Naive thymus-derived CD4-positive, alpha-beta T cell (primary cell): ENCODE results near the gene SPATA32. TPM values are rescaled to one million over a fixed set of nuclear protein-coding genes. Genes with fewer than 3 reads are reported as not detected.

Source experiments
- ATAC-seq: fragments of 150-1000 bp; cut with Tn5 transposase; 2 replicates; pipeline ENCODE4 v1.10.0; 2021; ENCODE audit warnings: mild to moderate bottlenecking, moderate library complexity
- CTCF ChIA-PET: fragments of 350-600 bp; sonication (Branson Sonifier 250); formaldehyde crosslinking; loops from one replicate; lab custom pipeline; 2021; ENCODE audit warnings: antibody characterized with exemption; lab: Charles Lee
- POLR2A ChIA-PET: fragments of 350-600 bp; sonication (Branson Sonifier 250); formaldehyde crosslinking; loops from one replicate; lab custom pipeline; 2021; ENCODE audit warnings: antibody characterized with exemption, inconsistent platforms; lab: Charles Lee
- DNase-seq, 9 donors: peaks; one replicate each; pipeline versions ENCODE4 v3.0.0 to v3.0.0-alpha.2; 2020 to 2022; ENCODE audit warnings: mixed read lengths in 1 of 9
- H3K27ac ChIP-seq: one replicate; pipeline ENCODE4 v1.7.0; 2013; ENCODE audit warnings: mild to moderate bottlenecking, low read depth, low read length, moderate library complexity
- H3K27me3 ChIP-seq, 2 donors: one replicate each; pipeline ENCODE4 v1.7.0; 2013; ENCODE audit warnings: low read length in 2 of 2, mild to moderate bottlenecking in 2 of 2, moderate library complexity in 2 of 2; ENCODE audit not compliant: control insufficient read depth in 2 of 2, insufficient read depth in 2 of 2
- H3K36me3 ChIP-seq, 3 experiments: 1 replicate in 2 of 3; 2 replicates in 1 of 3; pipeline ENCODE4 v1.7.0; 2013; ENCODE audit warnings: low read length in 3 of 3, mild to moderate bottlenecking in 3 of 3, moderate library complexity in 1 of 3; ENCODE audit not compliant: insufficient read depth in 3 of 3, control insufficient read depth in 2 of 3
- H3K4me1 ChIP-seq, 2 donors: one replicate each; pipeline ENCODE4 v1.7.0; 2013; ENCODE audit warnings: low read length in 2 of 2, mild to moderate bottlenecking in 2 of 2, moderate library complexity in 1 of 2; ENCODE audit not compliant: control insufficient read depth in 2 of 2, insufficient read depth in 2 of 2
- H3K4me3 ChIP-seq: 2 replicates; pipeline ENCODE4 v1.7.0; 2013; ENCODE audit warnings: mild to moderate bottlenecking, low read length
- H3K9me3 ChIP-seq, 3 experiments: 1 replicate in 2 of 3; 2 replicates in 1 of 3; pipeline ENCODE4 v1.7.0; 2013; ENCODE audit warnings: low read length in 3 of 3; ENCODE audit not compliant: control insufficient read depth in 2 of 3
- H3K27ac Mint-ChIP-seq, 9 donors: one replicate each; pipeline ENCODE4 v1.8.0; 2020 to 2022; ENCODE audit warnings: mixed read lengths in 9 of 9, mild to moderate bottlenecking in 8 of 9, moderate library complexity in 5 of 9, inconsistent platforms in 2 of 9
- H3K27me3 Mint-ChIP-seq, 5 donors: one replicate each; pipeline ENCODE4 v1.8.0; 2021 to 2022; ENCODE audit warnings: mixed read lengths in 5 of 5, mild to moderate bottlenecking in 1 of 5
- H3K36me3 Mint-ChIP-seq, 5 donors: one replicate each; pipeline ENCODE4 v1.8.0; 2020 to 2022; ENCODE audit warnings: mixed read lengths in 5 of 5, mild to moderate bottlenecking in 3 of 5, inconsistent platforms in 1 of 5
- H3K4me1 Mint-ChIP-seq, 7 donors: one replicate each; pipeline ENCODE4 v1.8.0; 2020 to 2022; ENCODE audit warnings: mixed read lengths in 7 of 7, mild to moderate bottlenecking in 3 of 7, inconsistent platforms in 1 of 7
- H3K4me3 Mint-ChIP-seq, 10 donors: one replicate each; pipeline ENCODE4 v1.8.0; 2020 to 2022; ENCODE audit warnings: mild to moderate bottlenecking in 10 of 10, mixed read lengths in 10 of 10, moderate library complexity in 6 of 10, inconsistent platforms in 2 of 10
- H3K9me3 Mint-ChIP-seq, 11 donors: one replicate each; pipeline ENCODE4 v1.8.0; 2020 to 2022; ENCODE audit warnings: mixed read lengths in 11 of 11, mild to moderate bottlenecking in 4 of 11, inconsistent platforms in 1 of 11, moderate library complexity in 1 of 11
- intact Hi-C, 2 donors: fragments of 100-400 bp; cut with micrococcal nuclease; formaldehyde crosslinking; loops; one replicate each; pipeline ENCODE4 v1.15.1; 2023
- polyA plus RNA-seq, 2 donors: library from polyadenylated mRNA; unstranded; fragments of 300-500 nt; fragmentation: Illumina TruSeq; gene quantifications; one replicate each; pipeline ENCODE4 v1.2.3, GENCODE V29; 2021
- total RNA-seq, 6 experiments: library from RNA in 5 of 6; stranded (reverse) in 5 of 6; gene quantifications; 1 replicate in 5 of 6; 2 replicates in 1 of 6; pipeline ENCODE4 v1.2.3 and lab custom pipeline; 2021 to 2026

The SPATA32 gene
- total and polyA plus RNA-seq, 7 experiments from 2014 or later: 0.12 to 1.1 (median 0.45) TPM; not detected in 1

DNA sequence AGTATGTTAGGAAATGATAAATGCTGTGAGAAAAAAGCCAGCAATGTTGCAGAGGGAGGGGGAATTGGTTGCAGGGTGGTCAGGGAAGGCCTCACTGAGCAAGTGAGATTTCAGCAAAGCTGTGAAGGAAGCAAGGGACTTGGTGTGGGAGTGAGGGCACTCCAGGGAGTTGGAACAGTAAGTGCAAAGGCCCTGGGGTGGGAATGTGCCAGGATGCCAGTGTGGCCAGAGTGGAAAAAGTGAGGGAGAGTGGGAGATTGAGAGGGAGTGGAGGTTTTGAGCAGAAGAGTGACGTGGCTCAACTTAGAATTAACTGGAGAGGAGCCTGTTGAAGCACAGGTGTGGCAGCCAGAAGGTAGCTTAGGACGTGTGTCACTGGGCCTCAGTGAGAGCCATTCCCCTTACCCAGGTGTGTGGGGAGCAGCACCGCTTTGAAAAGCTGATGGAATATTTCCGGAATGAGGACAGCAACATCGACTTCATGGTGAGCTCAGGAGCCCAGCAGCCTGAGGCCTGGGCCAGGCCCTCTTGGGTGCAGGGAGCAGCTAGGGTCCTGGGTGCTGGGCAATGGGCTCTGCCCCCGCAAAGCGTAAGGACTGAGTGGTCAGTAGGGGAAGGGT lies 23.6 kb downstream of the SPATA32 start:
- ChIA-PET POLR2A (interaction anchor here (0.5 to 34.3 kb wide), 4 partner anchors 9 to 76 kb away, joined by 3 to 851 read pairs (median 4); partner anchors contain the start of gene FMNL1), CTCF (interaction anchor here (11.7 kb wide), 1 partner anchor 18 kb away, joined by 397 read pairs; the partner anchor contains the start of gene FMNL1)
- H3K9me3 Mint-ChIP-seq: no peaks in the 10 kb centered on the region
- DNase-seq (no peak), ATAC-seq (no peak)
- intact Hi-C loops: no loop called here
- H3K27me3 Mint-ChIP-seq: no peaks in the 10 kb centered on the region
- Histone ChIP-seq H3K36me3 (peaks cover 29 to 81% (median 30%) of the 10 kb centered on the region in 3 experiments), H3K27ac (peak overlapping the region; percentile 30), H3K4me1 (peaks cover 16 to 24% of the 10 kb centered on the region in 2 donors), H3K9me3 (no peaks in the 10 kb centered on the region), H3K27me3 (no peaks in the 10 kb centered on the region), H3K4me3 (no peak overlapping the region)
- H3K36me3 Mint-ChIP-seq: peaks cover 24 to 40% (median 28%) of the 10 kb centered on the region in 5 donors
- peak overlapping the region; percentile 25 to 89 (median 86) for H3K27ac Mint-ChIP-seq
- no peak overlapping the region for H3K4me3 Mint-ChIP-seq
- H3K4me1 Mint-ChIP-seq: peaks cover 27 to 58% (median 42%) of the 10 kb centered on the region in 7 donors

DNA sequence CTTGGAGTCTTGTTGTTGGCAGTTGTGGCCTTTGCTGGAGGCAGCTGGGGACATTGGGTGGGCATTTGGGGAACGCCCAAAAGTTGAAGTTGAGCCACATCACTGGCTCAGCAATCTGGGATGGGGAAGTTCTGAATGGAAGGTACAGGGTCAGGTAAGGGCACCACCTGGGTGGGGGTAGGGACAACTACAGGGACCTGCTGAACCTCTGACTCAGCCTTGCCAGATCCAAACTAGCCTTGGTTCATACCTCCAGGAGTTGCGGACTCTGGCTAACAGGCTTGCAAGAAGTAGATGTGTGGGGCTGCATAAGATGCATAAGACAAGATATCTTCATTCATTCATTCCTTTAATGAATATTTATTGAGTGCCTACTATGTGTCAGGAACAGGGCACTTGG lies 24.2 kb downstream of the SPATA32 start:
- H3K27ac ChIP-seq: peak overlapping the region; percentile 30
- H3K27ac Mint-ChIP-seq: peak overlapping the region; percentile 25 to 89 (median 86)
- no peak overlapping the region for H3K4me3 Mint-ChIP-seq
- H3K36me3 ChIP-seq: peaks cover 26 to 81% (median 29%) of the 10 kb centered on the region in 3 experiments
- no peaks in the 10 kb centered on the region for H3K27me3 Mint-ChIP-seq
- ATAC-seq (no peak), DNase-seq (no peak)
- peaks cover 21 to 39% (median 26%) of the 10 kb centered on the region in 5 donors for H3K36me3 Mint-ChIP-seq
- peaks cover 17 to 29% of the 10 kb centered on the region in 2 donors for H3K4me1 ChIP-seq
- H3K27me3 ChIP-seq: no peaks in the 10 kb centered on the region
- H3K9me3 ChIP-seq: no peaks in the 10 kb centered on the region
- H3K4me1 Mint-ChIP-seq: peaks cover 30 to 59% (median 45%) of the 10 kb centered on the region in 7 donors
- no peak overlapping the region for H3K4me3 ChIP-seq
- ChIA-PET CTCF (interaction anchor here (1.2 to 11.7 kb wide), 3 partner anchors 10 to 28 kb away, joined by 3 to 397 read pairs (median 26); partner anchors contain the start of gene FMNL1), POLR2A (interaction anchor here (0.5 to 34.3 kb wide), 3 partner anchors 12 to 76 kb away, joined by 4 to 851 read pairs (median 4); partner anchors contain the start of gene FMNL1)
- intact Hi-C loops: no loop called here
- H3K9me3 Mint-ChIP-seq: no peaks in the 10 kb centered on the region

DNA sequence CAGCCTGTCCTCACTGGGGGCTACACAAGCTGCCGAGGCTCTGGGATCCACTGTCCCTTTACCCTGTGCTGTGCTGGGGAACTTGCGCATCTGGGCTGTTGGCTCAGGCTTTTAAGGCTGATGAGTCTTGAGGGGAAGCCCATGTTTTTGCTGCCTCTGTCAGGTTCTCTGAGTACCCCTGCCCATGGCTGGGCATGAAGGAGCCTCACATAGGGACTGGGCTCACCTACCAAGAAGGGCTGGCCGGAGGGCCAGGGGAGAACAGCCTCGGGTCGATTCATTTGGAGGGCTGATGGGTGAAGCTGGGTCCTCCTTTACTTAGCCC lies 25.6 kb downstream of the SPATA32 start:
- DNase-seq (no peak), ATAC-seq (no peak)
- H3K9me3 Mint-ChIP-seq: no peaks in the 10 kb centered on the region
- H3K27me3 Mint-ChIP-seq: no peaks in the 10 kb centered on the region
- no peak overlapping the region for H3K4me3 Mint-ChIP-seq
- peaks cover 38 to 71% (median 60%) of the 10 kb centered on the region in 7 donors for H3K4me1 Mint-ChIP-seq
- H3K9me3 ChIP-seq: no peaks in the 10 kb centered on the region
- H3K36me3 ChIP-seq: peaks cover 21 to 79% (median 26%) of the 10 kb centered on the region in 3 experiments
- no peaks in the 10 kb centered on the region for H3K27me3 ChIP-seq
- H3K27ac Mint-ChIP-seq: peak overlapping the region in 5 of 9 donors; percentile 8 to 100 (median 67)
- ChIA-PET CTCF (interaction anchor here (0.6 to 11.7 kb wide), 6 partner anchors 11 to 151 kb away, joined by 3 to 397 read pairs (median 7); partner anchors contain the start of gene FMNL1), POLR2A (interaction anchor here (0.7 to 34.3 kb wide), 4 partner anchors 8 to 84 kb away, joined by 3 to 851 read pairs (median 427); partner anchors contain the start of gene FMNL1)
- intact Hi-C loops: no loop called here
- H3K4me1 ChIP-seq: peaks cover 24 to 32% of the 10 kb centered on the region in 2 donors
- H3K4me3 ChIP-seq: no peak overlapping the region
- H3K27ac ChIP-seq: peak overlapping the region; percentile 64
- peaks cover 19 to 46% (median 24%) of the 10 kb centered on the region in 5 donors for H3K36me3 Mint-ChIP-seq

DNA sequence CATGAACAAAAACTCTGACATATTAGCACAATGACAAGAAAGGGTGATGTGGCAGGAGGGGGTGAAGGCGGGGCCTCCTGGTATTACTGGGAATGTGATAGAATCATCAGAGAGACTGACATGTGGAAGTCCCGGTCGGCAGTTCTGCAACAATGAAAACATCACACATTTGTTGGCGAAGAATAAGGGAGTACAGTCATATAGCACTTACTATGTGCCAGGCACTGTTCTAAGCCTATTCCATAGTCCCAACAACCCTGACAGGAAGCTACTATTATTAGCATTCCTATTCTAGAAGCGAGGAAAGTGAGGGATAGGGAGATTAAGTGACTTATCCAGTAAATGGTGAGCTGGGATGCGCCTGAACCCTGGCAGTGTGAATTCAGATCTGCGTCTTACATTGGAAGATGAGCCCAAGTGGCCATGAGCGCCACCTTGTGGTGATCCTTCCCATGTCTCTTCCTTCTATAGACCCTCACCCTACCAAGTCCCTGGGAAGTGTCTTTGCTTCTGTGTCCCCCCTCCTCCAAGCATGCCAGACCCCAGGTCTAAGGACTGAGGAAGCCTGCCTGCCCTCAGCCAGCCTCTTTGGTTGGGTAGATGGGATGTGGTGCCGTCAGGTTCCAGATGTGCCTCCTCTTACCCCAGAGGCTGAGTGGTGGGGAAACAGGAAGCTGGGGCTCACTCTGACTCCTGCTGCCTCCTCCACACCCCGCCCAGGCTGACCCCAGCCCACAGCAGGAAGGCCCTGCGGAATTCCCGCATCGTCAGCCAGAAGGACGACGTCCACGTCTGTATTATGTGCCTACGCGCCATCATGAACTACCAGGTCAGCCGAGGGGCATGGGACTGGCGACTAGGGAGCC lies 26.2 kb downstream of the SPATA32 start:
- Mint-ChIP-seq H3K4me3 (peak overlapping the region in 3 of 10 donors; percentile 30 to 39 (median 38)), H3K36me3 (peaks cover 19 to 46% (median 24%) of the 10 kb centered on the region in 5 donors), H3K9me3 (no peaks in the 10 kb centered on the region), H3K4me1 (peaks cover 38 to 75% (median 62%) of the 10 kb centered on the region in 7 donors), H3K27me3 (no peaks in the 10 kb centered on the region), H3K27ac (peak overlapping the region; percentile 67 to 100 (median 93))
- Histone ChIP-seq H3K27me3 (no peaks in the 10 kb centered on the region), H3K36me3 (peaks cover 21 to 73% (median 25%) of the 10 kb centered on the region in 3 experiments), H3K9me3 (no peaks in the 10 kb centered on the region), H3K27ac (peak overlapping the region; percentile 64), H3K4me1 (peaks cover 30 to 38% of the 10 kb centered on the region in 2 donors), H3K4me3 (no peak overlapping the region)
- DNase-seq (peak; percentile 59 to 83 (median 71)), ATAC-seq (peak; percentile 78)
- ChIA-PET CTCF (interaction anchor here (0.6 to 11.7 kb wide), 11 partner anchors 12 to 84 kb away, joined by 3 to 397 read pairs (median 4); partner anchors contain the start of genes FMNL1 and HEXIM2), POLR2A (interaction anchor here (0.6 to 34.3 kb wide), 9 partner anchors 9 to 148 kb away, joined by 3 to 851 read pairs (median 4); partner anchors contain the start of genes FMNL1, HEXIM1 and MAP3K14)
- intact Hi-C loops: loop anchor here (1.0 to 2.0 kb wide), 5 partner anchors 9 to 150 kb away; no protein-coding TSS in a partner anchor

DNA sequence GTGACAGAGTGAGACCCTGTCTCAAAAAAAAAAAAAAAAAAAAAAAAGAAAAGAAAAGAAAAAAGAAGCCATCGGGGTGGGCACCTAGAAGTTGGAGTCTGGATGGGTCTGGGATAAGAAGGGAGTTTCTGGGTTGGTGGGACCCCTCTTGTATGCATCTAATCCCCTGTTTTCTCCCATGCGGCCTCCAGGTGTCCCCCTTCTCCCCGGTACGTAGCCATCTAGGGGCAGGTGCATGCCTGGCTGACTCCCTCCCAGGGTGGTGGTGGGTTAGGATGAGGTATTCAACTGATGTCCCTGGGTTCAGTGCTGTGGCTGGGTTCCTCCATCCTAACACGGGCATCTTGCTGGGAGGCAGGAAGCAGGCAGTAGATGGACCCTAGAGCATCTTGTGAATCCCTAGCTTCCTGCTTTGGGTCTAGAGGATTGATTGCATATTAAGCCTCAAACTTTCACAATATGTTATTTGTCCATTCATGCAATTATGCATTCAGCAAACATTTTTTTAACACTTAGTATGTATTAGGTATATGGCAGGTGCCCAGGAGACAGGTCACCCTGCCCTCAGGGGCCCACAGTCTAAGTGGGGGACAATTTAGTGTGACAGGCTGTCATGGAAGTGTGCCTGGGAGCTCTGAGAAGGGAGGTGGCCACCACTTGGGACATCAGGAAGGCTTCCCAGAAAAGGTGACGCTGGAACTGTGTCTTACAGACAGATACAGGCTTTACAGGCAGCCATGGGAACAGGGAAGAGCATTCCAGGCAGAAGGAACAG lies 27.1 kb downstream of the SPATA32 start:
- ChIA-PET CTCF (interaction anchor here (0.6 to 11.7 kb wide), 14 partner anchors 13 to 102 kb away, joined by 3 to 397 read pairs (median 4); partner anchors contain the start of genes FMNL1 and HEXIM2), POLR2A (interaction anchor here (0.7 to 34.3 kb wide), 7 partner anchors 10 to 149 kb away, joined by 3 to 851 read pairs (median 4); partner anchors contain the start of genes FMNL1, HEXIM1 and MAP3K14)
- H3K27ac ChIP-seq: peak overlapping the region; percentile 64
- Mint-ChIP-seq H3K4me1 (peaks cover 47 to 83% (median 69%) of the 10 kb centered on the region in 7 donors), H3K36me3 (peaks cover 19 to 40% (median 20%) of the 10 kb centered on the region in 5 donors), H3K4me3 (peak overlapping the region in 8 of 10 donors; percentile 7 to 64 (median 30)), H3K27ac (peak overlapping the region; percentile 67 to 100 (median 93)), H3K9me3 (no peaks in the 10 kb centered on the region), H3K27me3 (no peaks in the 10 kb centered on the region)
- peak; percentile 71 for ATAC-seq
- DNase-seq: peak in 5 of 9 donors; percentile 52 to 66 (median 56)
- peaks cover 38 to 46% of the 10 kb centered on the region in 2 donors for H3K4me1 ChIP-seq
- no peaks in the 10 kb centered on the region for H3K27me3 ChIP-seq
- intact Hi-C loops: loop anchor here (1.0 to 2.0 kb wide), 6 partner anchors 9 to 150 kb away; no protein-coding TSS in a partner anchor
- H3K9me3 ChIP-seq: no peaks in the 10 kb centered on the region
- H3K36me3 ChIP-seq: peaks cover 21 to 64% (median 23%) of the 10 kb centered on the region in 3 experiments
- H3K4me3 ChIP-seq: no peak overlapping the region
